Right lobe of liver (tissue), 6 donors: Measurements from ENCODE around the gene GUCD1. TPM values are rescaled to one million over a fixed set of nuclear protein-coding genes. Genes with fewer than 3 reads are reported as not detected.
"Not testable (repeated sequence)": the region's sequence is repeated elsewhere in the genome, so short reads cannot be mapped to it uniquely, and the experiment has no call there.

Experiments
- ATAC-seq, 4 donors: fragments of 200-7000 bp; cut with Tn5 transposase; one replicate each; pipeline ENCODE4 v1.9.1; 2020; ENCODE audit warnings: mild to moderate bottlenecking in 4 of 4, moderate library complexity in 4 of 4
- DNase-seq, 3 donors: peaks; one replicate each; pipeline ENCODE4 v3.0.0-alpha.2; 2020
- H3K27ac ChIP-seq, 3 donors: fragments of 200-600 bp; one replicate each; pipeline ENCODE4 v1.8.0; 2022
- H3K27me3 ChIP-seq, 2 donors: fragments of 200-600 bp; one replicate each; pipeline ENCODE4 v1.8.0; 2022
- H3K36me3 ChIP-seq, 4 donors: fragments of 200-600 bp; sonication (generic) in 1 of 4; one replicate each; pipeline versions ENCODE4 v1.5.1 to v1.8.0; 2017 to 2022; ENCODE audit warnings: control low read depth in 1 of 4
- H3K4me1 ChIP-seq, 4 donors: fragments of 200-600 bp; sonication (generic) in 1 of 4; one replicate each; pipeline versions ENCODE4 v1.5.1 to v1.8.0; 2017 to 2022; ENCODE audit warnings: control low read depth in 1 of 4
- H3K4me3 ChIP-seq, 3 donors: fragments of 200-600 bp; one replicate each; pipeline ENCODE4 v1.8.0; 2022
- H3K9me3 ChIP-seq, 4 donors: fragments of 200-600 bp; sonication (generic) in 1 of 4; one replicate each; pipeline versions ENCODE4 v1.5.1 to v1.8.0; 2017 to 2022; ENCODE audit warnings: control low read depth in 1 of 4
- POLR2A ChIP-seq: fragments of 450-650 bp; IDR thresholded peaks from one replicate; pipeline ENCODE4 v1.6.1; 2017; ENCODE audit warnings: antibody characterized with exemption, mild to moderate bottlenecking
- WGBS: methylation state at CpG from one replicate; pipeline ENCODE4 v1.1.6; 2018; ENCODE audit warnings: low coverage, low lambda C conversion rate; ENCODE audit not compliant: insufficient coverage; ENCODE audit errors: missing lambda C conversion rate; 5-methylcytosine and 5-hydroxymethylcytosine counted together
- intact Hi-C, 2 donors: fragments of 100-400 bp; cut with DNase I; formaldehyde crosslinking; loops; one replicate each; pipeline versions ENCODE4 v1.11.2 to v1.14.1; 2022
- long read RNA-seq: library from polyadenylated mRNA; unstranded; transcript quantifications from one replicate; pipeline ENCODE4 v2.0.0, GENCODE V29; 2019
- total RNA-seq, 6 experiments: library from RNA; depleted of rRNA in 2 of 6; stranded (reverse); fragments of >200 nt in 2 of 6; fragmentation: NEBNext Ultra II Directional in 3 of 6; extraction: Animal tissue kit (Norgen Biotek cat#: 25700) in 3 of 6; gene quantifications; one replicate each; pipeline versions ENCODE4 v1.1.0 to v1.2.4, GENCODE V29; 2016 to 2023
- TF ChIP-seq, protein P1 (sequence below), 4 donors: fragments of 200-600 bp in 3 of 4; fragments of 450-650 bp in 1 of 4; IDR thresholded peaks; one replicate each; pipeline versions ENCODE4 v1.5.1 to v1.8.0; 2016 to 2022; ENCODE audit warnings: antibody characterized with exemption in 4 of 4, mild to moderate bottlenecking in 2 of 4
- donor health status: DM: no; HTN: yes; CAD: no.
- donor health status: DM: no; HTN: no; CAD: no.
- donor health status: DM: no; HTN: no; CAD: no.
- donor health status: DM: no; HTN: yes; CAD: no.
- donor health status: DM: no; HTN: yes; CAD: no.

The GUCD1 gene
- total RNA-seq: 100 to 1,000 TPM in 5 of 6 experiments, 10 to 100 TPM in 1; 94.0 to 281 (median 213) TPM
- long read RNA-seq, partial matches to known transcripts: 0 of 9 reads
- long read RNA-seq, other reads (novel, unspliced or antisense): 8 of 9 reads

GRCh38 chr22:24554313-24555164 lies at the start of gene GUCD1:
Gene GUCD1, minus strand, starts transcription at chr22:24555138. Its CDS starts 147 bp downstream, at chr22:24554991.
- H3K4me1 ChIP-seq: peaks cover 0 to 53% (median 20%) of the 10 kb centered on the region in 4 donors
- 0% methylated on average over 11 of the region's 64 CpGs for whole genome bisulfite sequencing

DNA sequence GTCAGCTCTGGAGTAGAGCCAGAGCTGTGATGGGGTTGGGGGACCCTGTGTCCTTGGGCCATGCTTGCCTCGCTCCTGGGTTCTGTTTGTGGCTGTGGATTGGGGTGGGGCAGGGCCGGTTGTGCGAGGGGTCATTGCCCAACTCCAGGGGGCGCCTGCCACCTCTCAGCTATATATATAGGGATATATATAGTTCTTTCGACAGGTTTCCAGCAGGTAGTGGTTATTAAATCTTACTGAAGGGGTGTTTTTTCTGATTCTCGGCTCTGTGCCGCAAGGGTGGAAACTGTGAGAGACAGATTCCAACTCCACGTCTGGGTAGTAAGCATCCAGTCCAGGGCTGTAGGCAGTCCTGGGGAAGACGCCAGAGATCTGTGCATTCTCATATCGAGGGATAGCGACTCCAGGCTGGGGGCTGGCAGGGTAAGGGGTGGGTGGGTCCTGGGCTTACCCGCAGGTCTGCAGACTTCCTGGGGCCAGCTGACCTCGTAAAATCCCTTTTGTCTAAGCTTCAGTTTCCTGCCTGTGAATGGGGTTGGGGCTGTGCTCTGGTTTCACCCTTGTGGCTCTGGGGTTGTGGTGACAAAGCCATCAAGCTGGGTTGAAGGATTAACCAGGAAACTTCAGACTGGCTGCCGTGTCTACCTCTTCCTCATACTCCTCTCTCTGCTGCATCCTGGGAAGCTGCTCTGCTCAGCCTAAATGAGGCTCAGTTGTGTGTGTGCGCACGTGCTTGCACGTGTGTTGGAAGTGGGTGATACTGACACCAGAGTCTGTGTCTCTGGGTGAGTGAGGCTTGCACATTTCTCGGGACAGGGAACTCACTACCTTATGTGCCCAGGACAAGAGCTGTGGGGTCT lies 49.1 kb upstream of the GUCD1 start:
- DNase-seq, H3K9me3 ChIP-seq, H3K36me3 ChIP-seq, H3K27me3 ChIP-seq: not testable (repeated sequence)
- H3K27ac ChIP-seq: peak overlapping the region; percentile 43 to 89 (median 62)
- peak overlapping the region; percentile 28 to 60 (median 56) for H3K4me3 ChIP-seq
- WGBS: 0% methylated on average over 11 of the region's 18 CpGs
- TF ChIP-seq, protein P1, sequence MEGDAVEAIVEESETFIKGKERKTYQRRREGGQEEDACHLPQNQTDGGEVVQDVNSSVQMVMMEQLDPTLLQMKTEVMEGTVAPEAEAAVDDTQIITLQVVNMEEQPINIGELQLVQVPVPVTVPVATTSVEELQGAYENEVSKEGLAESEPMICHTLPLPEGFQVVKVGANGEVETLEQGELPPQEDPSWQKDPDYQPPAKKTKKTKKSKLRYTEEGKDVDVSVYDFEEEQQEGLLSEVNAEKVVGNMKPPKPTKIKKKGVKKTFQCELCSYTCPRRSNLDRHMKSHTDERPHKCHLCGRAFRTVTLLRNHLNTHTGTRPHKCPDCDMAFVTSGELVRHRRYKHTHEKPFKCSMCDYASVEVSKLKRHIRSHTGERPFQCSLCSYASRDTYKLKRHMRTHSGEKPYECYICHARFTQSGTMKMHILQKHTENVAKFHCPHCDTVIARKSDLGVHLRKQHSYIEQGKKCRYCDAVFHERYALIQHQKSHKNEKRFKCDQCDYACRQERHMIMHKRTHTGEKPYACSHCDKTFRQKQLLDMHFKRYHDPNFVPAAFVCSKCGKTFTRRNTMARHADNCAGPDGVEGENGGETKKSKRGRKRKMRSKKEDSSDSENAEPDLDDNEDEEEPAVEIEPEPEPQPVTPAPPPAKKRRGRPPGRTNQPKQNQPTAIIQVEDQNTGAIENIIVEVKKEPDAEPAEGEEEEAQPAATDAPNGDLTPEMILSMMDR (IDR thresholded peaks at IDR 0.05): peak in 3 of 4 donors; percentile 12 to 24 (median 19)
- peak; percentile 5 to 30 (median 24) for ATAC-seq
- peaks cover 0 to 34% (median 8%) of the 10 kb centered on the region in 4 donors for H3K4me1 ChIP-seq
- intact Hi-C loops: loop anchor here in 1 of 2 donors (10.0 kb wide), 1 partner anchor 49 kb away; the partner anchor contains the start of genes GUCD1 and SNRPD3

More at GRCh38 chr22:24554313-24555164, at the start of gene GUCD1:
- ATAC-seq (peak in 1 of 4 donors; percentile 3), DNase-seq (peak; percentile 50 to 71 (median 66))
- Histone ChIP-seq H3K27me3 (no peaks in the 10 kb centered on the region), H3K36me3 (peaks cover 0 to 29% (median 14%) of the 10 kb centered on the region in 4 donors), H3K9me3 (no peaks in the 10 kb centered on the region), H3K4me3 (peak within 1 kb of the TSS; percentile 94 to 100 (median 98)), H3K27ac (peak within 1 kb of the TSS; percentile 96 to 99 (median 97))
- TF ChIP-seq, protein P1 (IDR thresholded peaks at IDR 0.05): no peak
- peak; percentile 96 for TF ChIP-seq POLR2A
- intact Hi-C loops: loop anchor here in 1 of 2 donors (10.0 kb wide), 1 partner anchor 50 kb away; the partner anchor contains the start of gene GGT1

- DNase-seq (peak in 2 of 3 donors; percentile 75 to 76), ATAC-seq (peak; percentile 20 to 62 (median 42))
- Histone ChIP-seq H3K27ac (peak within 1 kb of the TSS; percentile 43 to 89 (median 62)), H3K4me3 (peak within 1 kb of the TSS; percentile 28 to 60 (median 56)), H3K4me1 (peaks cover 0 to 34% (median 8%) of the 10 kb centered on the region in 4 donors)
- H3K36me3 ChIP-seq, H3K9me3 ChIP-seq, H3K27me3 ChIP-seq: not testable (repeated sequence)
- 20% methylated on average over 10 of the region's 22 CpGs for WGBS
- intact Hi-C loops: loop anchor here in 1 of 2 donors (10.0 kb wide), 1 partner anchor 48 kb away; the partner anchor contains the start of genes GUCD1 and SNRPD3
Measured at GRCh38 chr22:24602847-24603769, 48.2 kb upstream of the GUCD1 start, which contains the start of gene GGT1. Gene GGT1, plus strand, starts transcription at chr22:24603193. Its CDS starts 7,889 bp downstream, at chr22:24611082.

DNA sequence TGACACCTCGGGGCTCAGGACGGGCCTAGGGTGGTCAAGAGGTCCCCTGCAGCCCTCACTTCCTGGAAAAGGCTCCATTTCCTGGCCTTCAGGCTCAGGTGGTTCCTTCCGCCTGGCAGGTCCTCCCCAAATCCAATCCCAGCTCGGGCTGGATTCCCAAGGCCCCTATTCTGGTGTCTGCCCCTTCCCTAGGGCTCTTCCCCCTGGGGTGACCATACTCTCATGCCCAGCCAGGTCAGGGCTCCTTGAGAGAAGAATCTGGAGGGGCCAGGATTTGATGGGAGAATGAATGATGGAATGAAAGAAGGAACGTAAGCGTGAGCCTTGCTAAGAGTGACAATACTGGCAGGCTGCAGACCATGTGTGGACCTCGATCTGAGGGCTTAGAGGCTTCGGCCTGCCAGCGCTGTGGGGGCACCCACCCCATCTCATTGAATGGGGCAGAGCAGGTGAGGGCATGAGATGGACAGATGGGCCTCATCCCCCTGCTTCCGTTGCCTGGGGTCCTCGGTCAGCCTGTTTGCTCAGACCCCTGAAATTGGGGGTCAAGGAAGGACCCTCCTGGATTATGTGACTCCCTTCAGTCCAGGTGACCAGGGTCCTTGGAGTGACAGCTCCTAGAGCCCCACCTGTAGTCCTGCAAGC lies 47.3 kb upstream of the GUCD1 start:
- H3K27me3 ChIP-seq, DNase-seq, H3K9me3 ChIP-seq, H3K4me3 ChIP-seq, H3K36me3 ChIP-seq: not testable (repeated sequence)
- intact Hi-C loops: loop anchor here in 1 of 2 donors (10.0 kb wide), 1 partner anchor 47 kb away; the partner anchor contains the start of genes GUCD1 and SNRPD3
- Histone ChIP-seq H3K4me1 (peaks cover 0 to 34% (median 8%) of the 10 kb centered on the region in 4 donors), H3K27ac (peak overlapping the region in 2 of 3 donors; percentile 58 to 89)
- 31% methylated on average over 7 of the region's 11 CpGs for WGBS
- ATAC-seq: peak; percentile 1 to 40 (median 10)
